ENCODE data around the gene NSUN6.

Gene NSUN6

GRCh38 chr10:18557960-18558359, 93.4 kb downstream of the NSUN6 start:
- DNase-seq, result no peak

DNA sequence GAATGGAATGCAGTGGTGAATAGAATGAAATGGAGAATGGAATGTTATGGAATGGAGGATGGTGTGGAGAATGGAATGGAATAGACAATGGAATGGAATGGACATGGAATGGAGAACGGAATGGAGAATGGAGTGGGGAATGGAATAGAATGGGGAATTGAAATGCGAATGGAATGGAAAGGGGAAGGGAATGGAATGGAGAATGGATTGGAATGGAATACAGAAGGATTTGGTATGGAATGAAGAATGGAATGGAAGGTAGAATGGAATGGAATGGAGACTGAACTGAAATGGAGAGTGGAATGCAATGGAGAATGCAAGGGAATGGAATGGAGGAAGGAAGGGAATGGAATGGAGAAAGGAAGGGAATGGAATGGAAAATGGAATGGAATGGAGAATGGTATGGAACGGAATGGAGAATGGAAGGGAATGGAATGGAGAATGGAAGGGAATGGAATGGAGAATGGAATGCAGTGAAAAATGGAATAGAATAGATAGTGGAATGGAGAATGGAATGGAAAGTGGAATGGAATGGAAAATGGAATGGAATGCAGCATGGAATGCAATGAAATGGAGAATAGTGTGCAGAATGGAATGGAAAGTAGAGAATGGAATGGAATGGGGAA, 94.8 kb downstream of the NSUN6 start:
- no peak for DNase-seq

DNA sequence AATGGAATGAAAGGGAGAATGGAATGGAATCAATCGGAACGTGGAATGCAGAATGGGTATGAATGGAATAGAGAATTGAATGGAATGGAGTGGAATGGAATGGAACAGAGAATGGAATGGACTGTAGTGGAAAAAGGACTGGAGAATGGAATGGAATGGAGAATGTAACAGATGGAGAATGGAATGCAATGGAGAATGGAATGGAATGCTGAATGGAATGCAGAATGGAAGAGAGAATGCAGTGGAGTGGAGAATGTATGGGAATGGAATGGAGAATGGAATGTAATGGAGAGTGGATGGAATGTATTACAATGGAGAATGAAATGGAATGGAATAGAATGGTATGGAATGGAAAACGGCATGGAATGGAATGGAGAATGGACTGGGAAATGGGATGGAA, 96.9 kb downstream of the NSUN6 start:
- DNase-seq, result no peak

- no peak for DNase-seq
Observed at GRCh38 chr10:18551473-18551872, 99.9 kb downstream of the NSUN6 start.

GRCh38 chr10:18549105-18549504, 102.3 kb downstream of the NSUN6 start:
- no peak for DNase-seq

- DNase-seq, result no peak
Observed at GRCh38 chr10:18545621-18546305, 105.6 kb downstream of the NSUN6 start.

DNA sequence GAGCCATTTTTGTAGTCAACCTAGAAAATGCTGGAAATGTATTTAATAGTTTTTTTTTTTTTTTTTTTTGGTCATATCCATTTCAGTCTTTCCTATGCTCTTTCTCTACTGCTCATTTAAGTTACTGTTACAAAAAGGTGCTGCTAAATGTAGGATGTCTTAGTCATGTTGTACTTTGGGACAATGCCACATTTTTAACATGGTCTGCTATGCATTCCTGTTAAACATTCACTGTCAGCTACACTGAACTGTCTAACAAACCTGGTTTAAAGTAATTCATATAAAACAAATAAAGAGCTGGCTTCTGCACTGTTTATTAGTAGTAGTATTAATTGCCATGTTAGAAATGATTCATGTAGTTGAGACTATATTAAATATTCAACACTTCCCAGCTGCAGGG, 108.6 kb downstream of the NSUN6 start:
- no peak for DNase-seq

DNA sequence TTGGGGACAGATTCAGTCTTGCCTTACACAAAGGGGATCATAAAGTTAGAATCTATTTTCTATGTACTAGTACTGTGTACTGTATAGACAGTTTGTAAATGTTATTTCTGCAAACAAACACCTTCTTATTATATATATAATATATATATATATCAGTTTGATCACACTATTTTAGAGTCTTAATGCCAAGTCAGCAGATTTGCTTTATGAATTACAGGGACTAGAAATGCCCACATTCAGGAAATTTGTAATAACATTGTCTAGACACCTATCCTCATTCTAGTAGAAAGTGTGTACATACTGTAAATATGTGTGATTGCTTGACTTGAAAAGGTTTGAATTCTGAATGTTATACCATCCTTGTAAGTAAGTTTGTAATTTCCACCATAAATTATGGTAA, 111.2 kb downstream of the NSUN6 start:
- no peak for DNase-seq

DNA sequence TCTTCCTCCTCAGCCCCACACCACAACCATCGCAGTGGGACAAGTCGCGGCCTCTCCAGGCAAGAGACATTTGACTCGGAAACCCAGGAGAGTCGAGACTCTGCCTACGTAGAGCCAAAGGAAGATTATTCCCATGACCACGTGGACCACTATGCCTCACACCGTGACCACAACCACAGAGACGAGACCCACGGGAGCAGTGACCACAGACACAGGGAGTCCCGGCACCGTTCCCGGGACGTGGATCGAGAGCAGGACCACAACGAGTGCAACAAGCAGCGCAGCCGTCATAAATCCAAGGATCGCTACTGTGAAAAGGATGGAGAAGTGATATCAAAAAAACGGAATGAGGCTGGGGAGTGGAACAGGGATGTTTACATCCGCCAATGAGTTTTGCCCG, 112.1 kb downstream of the NSUN6 start:
- no peak for DNase-seq

GRCh38 chr10:18533896-18534295, 117.5 kb downstream of the NSUN6 start:
- DNase-seq, result no peak

DNA sequence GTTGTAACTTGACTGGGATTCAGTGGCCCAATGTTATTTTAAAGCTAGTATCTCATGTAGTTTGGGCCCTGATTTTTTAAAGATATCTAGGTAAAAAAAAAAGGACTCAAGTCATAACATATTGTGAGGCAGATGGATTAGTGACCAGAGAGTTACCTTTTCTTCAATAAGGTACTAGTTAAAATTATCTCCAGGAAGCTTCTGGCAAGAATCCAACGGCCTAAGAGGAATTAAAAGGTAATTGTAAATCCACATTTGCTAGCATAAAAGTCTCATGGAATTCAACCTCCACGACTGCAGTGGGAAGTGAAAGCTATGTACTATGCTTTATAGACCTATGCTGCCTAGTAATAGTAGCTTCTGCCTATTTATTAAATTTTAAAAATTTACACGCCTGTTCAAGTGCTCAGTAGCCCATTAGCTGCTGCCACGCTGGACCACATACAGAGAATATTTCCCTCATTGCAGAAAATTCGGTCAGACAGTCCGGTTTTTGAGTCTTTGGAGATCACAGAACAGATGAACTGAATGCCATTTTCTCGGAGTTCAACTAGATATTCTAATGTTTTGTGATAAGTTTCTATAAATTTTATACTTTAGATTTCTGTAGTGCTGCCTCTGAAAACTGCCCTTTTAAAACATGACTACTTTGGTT, 118.4 kb downstream of the NSUN6 start:
- no peak for DNase-seq

- DNase-seq, result no peak
Observed at GRCh38 chr10:18528292-18528691, 123.1 kb downstream of the NSUN6 start.

DNA sequence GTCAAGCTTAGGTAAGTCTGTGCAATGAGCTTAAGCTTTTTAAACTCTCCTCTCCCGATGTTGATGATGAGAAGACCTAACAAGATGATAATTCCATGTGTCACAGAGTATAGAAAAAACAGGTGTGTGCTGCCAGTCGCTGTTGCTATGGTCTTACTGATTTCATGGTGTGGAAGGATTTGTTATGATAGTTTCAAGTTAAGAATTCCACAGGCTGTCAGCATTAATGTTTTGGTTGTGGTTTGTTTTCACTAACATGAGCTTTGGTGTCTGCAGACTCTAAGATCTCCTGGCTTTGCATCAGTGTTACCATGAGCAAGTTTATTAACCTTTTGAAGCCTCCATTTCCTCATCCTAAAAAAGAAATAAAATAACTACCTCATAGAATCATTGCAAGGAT, 123.7 kb downstream of the NSUN6 start:
- DNase-seq, result no peak

DNA sequence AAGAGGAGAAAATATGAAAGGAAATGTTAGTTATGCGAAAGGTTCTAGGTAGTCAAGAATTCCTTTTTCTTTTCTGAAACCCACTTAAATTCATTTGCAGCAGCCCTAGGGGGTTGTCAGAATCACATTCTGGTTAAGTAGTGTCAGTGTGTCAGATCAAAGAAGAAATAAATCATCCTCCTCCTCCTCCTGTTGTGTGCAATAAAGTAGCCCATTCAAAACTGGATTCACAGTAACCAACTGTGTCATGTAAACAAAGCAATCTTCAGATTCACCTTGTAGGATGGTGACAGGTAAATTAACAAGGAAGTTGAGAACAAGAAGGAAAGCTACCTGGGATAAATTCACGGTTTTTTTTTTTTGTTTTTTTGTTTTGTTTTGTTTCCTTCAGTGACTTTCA, 127.5 kb downstream of the NSUN6 start:
- no peak for DNase-seq

DNA sequence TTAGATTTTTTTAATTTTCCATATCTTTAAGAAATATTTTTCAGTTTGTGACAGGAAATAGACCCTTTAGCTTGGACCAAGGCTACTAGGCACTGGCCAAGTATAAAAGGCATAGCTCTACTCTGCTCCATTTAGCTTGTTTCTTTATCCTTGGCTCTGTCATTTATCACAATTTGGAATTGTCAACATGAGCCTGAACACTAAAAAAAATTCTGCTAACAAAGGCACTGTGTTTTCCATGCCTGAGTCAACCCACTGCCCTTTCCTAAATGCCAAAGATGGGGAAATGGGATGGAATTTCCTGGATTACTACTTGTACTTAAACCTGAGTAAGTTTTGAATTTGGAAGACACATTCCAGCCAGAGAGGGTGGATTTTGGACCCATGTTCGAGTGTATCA, 128.4 kb downstream of the NSUN6 start:
- no peak for DNase-seq

- no peak for DNase-seq
Observed at GRCh38 chr10:18516851-18517250, 134.5 kb downstream of the NSUN6 start.

DNA sequence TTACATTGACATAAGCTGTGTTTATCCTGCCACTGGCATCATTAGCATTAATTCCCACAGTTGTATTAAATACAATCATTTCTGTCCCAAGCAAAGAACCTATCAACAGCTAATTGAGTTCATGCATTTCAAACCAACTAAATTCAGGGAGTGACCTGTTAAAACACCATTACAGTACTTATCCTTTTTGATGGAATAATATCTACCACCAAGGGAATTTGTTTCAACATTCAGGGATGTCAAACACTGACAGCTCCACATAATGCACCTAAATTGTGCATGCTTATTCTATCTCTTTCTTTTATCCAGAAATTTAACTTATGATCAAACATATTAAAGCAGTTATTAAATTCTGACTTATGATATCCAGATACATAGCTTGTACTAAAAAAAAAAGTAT, 136.8 kb downstream of the NSUN6 start:
- DNase-seq, result no peak

GRCh38 chr10:18508587-18508986, 142.8 kb downstream of the NSUN6 start:
- no peak for DNase-seq

- DNase-seq, result no peak
Observed at GRCh38 chr10:18505456-18506118, 145.8 kb downstream of the NSUN6 start.

DNA sequence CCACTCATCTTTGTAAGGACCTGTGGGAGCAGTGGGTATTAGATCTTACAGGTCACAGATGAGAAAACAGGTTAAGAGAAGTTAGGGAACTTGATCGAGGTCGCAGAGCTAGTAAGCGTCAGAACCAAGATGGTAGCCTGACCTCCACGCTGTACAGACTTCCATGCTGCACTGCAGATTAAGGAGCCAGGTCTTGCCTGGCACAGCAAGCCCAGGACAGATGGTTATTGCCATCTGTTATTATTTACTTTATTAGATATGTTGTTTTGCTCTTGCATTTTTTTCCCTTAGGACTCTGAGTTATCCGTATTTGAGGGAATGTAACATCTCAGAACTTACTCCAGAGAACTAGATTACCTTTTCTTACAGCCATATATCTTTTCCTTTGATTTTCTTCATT, 147.2 kb downstream of the NSUN6 start:
- no peak for DNase-seq

DNA sequence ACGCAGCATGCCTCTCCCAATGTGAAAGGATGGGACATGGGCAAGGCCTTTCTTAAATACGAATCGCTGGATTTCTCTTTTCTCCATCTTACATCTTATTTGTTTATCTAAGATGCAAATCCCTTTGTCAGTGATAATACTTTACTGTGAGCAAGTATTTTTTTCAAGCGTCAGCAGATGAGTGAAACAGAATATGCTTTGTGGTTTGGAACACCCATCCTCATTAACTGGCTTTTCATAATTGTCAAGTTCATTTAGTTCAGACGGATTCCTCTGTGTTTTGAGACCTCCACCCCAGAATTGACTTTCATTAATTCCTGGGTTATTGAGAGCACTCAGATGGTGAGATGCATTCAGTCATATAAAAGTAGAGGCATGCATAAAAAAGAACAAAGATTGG, 149.8 kb downstream of the NSUN6 start:
- DNase-seq, result no peak

DNA sequence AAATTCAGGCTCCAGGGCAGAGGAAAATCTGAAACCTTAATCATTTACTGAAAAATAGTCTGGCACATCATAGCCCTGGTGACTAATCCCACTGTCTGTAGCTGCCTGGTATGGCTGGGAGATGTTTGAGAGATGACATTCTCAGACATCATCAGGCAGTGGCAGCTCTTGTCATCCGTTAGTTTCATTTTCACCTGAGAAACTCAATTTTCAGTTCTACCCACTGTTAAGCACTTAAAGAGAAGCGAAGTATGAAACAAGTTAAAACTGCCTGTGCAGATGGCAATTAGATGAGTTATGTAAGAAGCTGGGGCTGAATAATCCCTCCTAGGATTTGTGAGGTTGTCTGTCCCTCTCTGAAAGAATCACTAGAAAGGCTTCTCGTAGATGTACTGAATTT, 150.2 kb downstream of the NSUN6 start:
- DNase-seq, result no peak

DNA sequence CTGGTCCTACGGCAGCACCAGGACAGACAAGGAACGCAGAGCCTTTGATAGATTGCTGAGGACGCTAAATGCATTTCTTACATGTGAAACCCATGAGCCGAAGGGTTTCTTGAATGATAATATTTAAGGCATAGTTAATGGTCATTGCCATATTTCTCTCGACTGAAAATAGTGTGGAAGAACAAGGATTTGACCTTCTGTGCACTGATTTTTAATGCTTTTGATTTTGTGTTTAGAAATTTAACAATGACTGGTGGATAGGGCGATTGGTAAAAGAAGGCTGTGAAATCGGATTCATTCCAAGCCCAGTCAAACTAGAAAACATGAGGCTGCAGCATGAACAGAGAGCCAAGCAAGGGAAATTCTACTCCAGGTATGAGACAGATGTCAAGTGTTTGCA, 150.8 kb downstream of the NSUN6 start:
- DNase-seq, result no peak

- no peak for DNase-seq
Observed at GRCh38 chr10:18498998-18499397, 152.4 kb downstream of the NSUN6 start.

All from central memory CD4-positive, alpha-beta T cell (primary cell).